ENCODE data around the gene YEATS2.
"Not testable (repeated sequence)": the region's sequence is repeated elsewhere in the genome, so short reads cannot be mapped to it uniquely, and the experiment has no call there.

Gene YEATS2

DNA sequence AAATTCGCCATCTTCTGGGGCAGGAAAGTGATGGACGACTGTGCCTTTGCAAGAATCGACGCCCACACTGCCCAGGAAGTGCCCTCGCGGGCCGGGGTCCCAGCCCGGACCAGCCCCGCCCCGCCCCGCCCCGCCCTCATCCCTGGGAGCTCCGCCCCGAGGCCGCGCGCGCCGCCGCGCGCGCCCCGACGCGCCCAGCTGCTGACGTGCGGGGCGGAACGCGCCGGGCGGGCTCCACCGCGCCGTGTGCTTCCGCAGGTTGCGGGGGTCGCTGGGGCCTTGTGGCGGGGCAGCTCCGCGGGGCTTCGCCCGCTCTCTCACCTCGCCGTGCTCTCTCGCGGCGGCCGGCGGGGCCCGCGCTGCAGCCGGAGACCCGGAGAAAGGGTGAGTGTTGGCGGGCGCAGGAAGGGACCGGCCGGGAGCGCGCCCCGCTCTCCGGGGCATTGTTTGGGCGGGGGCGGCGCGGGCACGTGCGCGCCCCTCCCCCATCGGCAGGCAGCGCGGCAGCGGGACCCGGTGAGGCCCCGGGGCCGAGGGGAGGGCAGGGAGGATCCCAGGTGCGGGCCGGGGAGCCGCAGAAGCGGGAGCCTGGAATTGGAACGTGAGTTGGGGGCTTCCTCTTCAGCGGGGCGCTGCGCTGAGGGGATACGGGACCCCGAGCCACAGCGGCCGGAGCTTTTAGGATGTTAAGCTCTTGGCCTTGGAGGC is at the start of gene YEATS2:
YEATS2 (plus strand) TSS at position 188 of the 708 bp plus-strand sequence. CDS start 17,366 bp downstream, outside the sequence.
- DNase-seq, result peak; percentile 55

DNA sequence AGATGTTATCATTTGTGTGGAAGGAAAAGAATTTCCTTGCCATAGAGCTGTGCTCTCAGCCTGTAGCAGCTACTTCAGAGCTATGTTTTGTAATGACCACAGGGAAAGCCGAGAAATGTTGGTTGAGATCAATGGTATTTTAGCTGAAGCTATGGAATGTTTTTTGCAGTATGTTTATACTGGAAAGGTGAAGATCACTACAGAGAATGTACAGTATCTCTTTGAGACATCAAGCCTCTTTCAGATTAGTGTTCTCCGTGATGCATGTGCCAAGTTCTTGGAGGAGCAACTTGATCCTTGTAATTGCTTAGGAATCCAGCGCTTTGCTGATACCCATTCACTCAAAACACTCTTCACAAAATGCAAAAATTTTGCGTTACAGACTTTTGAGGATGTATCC is 47.0 kb upstream of the YEATS2 start:
- DNase-seq, result no peak

DNA sequence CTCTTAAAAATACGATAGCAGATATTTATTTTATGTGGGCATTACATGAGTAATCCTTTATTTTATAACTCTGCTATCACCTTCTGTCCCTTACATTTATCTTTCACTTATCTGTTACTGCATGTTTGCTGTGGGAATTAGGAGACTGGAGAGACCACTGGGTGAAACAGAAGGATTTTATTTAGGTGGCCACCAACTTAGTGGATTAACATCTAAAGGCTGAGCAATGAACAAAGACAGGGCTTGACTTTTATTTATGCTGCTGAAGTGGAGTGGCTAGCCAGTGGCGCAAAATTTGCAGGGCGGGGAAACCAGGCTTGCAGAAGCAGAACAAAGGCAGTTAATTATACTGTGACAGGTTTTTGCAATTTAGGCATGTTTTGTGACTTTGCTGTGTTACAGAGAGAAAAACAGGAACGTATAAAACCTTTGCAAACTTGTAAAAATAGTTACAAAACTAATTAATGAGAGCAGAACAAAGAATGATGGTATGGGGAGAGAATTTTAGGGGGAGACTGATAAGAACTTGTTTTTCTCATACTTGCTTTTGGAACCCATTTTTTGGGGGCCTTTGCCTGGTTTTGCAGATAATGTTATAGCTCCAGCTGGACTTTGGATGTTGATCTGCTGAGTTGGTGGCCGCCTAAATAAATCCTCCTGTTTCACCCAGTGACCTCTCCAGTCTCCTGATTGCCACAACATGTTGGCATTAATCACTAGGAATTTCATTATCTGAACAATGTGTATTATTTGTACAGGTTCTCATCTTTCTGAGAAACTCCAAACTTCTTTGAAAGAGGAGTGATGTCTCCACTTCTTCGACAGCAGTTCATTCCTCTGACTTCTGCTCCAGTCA is 44.2 kb upstream of the YEATS2 start:
- DNase-seq, result no peak

DNA sequence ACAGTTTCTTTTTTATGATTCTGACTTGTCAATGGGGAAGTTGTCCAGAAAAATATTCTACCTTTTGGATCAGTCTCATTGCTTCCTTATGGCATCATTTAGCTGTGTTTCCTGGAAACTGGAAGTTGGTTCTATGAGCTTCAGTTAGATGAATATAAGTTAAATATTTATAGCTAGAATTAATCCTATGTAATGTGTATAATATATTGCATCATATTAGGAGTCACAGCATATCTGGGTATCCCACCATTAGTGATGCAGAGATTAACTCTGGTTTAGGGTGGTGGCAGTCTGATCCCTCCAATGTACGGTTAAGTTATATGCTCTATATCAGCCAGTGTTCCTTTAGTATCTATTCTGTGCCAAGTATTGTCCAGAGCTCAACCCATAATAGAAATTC is 42.9 kb upstream of the YEATS2 start:
- no peak for DNase-seq

DNA sequence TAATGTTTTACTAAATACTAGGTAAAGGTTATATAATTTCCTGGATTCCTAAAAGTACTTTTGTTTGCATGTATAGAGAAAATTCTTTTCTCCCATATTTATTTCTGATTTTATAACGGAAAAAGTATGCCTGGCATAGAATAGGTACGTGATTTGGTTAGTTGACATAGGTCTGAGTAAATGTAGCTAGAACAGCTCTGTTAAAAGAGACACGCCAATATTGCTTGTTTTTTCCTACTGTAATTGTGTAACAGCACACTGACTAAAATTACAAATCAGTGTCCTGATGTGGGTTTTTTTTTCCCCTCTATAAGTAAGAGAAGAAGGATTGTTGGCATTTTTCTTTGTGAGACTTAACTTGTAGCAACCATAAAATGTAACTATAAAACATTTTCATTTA is 35.5 kb upstream of the YEATS2 start:
- no peak for DNase-seq

DNA sequence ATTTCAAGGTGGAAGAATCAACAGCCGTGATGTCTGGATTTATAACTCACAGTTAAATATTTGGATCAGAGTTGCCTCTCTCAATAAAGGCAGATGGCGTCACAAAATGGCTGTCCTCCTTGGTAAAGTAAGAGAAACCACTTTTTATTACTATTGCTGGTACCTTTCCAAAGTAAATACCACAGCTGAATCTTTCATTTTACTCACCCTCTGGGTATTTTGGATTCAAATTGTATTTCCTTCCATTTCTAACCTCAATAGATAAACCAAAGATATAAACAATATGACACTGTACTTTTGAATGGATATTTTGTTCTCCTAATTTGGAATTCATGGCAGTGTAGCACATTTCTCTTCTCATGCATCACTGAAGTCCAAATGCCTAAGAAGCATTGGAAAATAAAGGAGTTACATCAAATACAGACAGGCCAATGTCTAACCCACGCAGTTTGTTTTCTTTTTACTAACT is 32.6 kb upstream of the YEATS2 start:
- DNase-seq, result no peak

DNA sequence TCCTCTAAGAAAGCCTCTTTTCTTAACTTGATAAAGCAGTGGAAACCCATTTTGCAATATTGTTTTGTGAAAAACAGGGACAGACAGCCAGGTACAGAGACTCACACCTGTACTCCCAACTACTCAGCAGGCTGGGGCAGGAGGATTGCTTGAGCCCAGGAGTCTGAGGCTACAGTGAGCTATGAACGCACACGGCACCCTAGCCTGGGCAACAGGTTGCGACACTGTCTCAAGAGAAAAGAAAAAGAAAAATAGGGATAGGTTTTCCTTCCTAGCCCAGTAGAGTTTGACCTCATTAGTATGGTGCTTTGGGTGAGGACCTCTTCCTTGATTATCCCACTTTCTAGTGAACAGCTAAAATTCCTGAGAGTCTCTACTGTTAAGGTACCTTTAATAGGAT is 17.5 kb upstream of the YEATS2 start:
- no peak for DNase-seq

DNA sequence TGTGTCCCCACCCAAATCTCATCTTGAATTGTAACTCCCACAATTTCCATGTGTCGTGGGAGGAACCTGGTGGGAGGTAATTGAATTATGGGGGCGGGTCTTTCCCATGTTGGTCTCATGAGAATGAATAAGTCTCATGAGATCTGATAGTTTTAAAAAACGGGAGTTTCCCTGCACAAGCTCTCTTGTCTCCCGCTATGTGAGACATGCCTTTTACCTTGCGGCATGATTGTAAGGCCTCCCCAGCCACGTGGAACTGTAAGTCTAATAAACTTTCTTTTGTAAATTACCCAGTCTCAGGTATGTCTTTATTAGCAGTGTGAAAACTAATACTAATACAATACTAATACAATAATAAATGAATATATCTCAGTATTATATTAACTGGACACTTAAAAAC is 9.9 kb upstream of the YEATS2 start:
- DNase-seq, result no peak

DNA sequence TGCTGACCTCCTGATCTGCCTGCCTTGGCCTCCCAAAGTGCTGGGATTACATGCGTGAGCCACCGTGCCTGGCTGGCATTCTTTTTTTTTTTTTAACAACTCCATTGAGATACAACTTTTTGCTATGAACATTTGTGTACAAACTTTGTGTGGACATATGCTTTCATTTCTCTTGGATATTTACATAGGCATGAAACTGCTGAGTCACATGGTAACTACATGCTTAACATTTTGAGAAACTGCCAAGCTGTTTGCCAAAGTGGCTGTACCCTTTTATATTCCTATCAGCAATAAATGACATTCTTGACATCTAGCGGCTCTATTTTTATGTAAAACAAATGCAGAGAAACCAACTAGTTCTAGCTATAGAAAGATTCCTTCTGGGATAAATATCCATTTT is 8.7 kb upstream of the YEATS2 start:
- no peak for DNase-seq

DNA sequence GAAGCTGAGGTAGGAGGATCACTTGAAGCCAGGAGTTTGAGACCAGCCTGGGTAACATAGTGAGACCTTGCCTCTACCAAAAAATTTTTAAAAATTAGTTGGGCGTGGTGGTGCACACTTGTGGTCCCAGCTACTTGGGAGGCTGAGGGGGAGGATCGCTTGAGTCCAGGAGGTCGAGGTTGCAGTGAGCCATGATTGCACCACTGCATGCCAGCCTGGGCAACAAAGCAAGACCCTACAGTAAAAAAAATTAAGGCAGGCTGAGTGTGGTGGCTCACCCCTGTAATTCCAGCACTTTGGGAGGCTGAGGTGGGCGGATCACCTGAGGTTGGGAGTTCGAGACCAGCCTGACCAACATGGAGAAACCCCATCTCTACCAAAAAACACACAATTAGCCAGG is 8.0 kb upstream of the YEATS2 start:
- not testable (repeated sequence) for DNase-seq

DNA sequence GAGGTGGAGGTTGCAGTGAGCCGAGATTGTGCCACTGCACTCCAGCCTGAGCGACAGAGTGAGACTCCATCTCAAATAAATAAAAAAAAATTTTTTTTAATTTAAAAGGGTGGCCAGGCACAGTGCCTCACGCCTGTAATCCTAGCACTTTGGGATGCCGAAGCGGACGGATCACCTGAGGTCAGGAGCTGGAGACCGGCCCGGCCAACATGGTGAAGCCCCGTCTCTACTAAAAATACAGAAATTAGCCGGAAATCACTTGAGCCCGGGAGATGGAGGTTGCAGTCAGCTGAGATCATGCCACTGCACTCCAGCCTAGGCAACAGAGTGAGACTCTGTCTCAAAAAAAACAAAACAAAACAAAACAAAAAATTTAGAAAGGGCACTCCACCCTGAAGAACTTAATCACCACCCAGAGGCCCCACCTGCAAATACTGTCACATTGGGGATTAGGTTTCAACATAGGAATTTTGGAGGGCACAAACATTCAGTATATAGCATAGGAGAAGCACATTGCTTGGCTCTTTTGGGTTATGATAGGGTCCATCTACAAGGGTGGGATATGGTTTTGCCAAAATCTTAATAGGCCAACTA is 7.1 kb upstream of the YEATS2 start:
- DNase-seq, result no peak

DNA sequence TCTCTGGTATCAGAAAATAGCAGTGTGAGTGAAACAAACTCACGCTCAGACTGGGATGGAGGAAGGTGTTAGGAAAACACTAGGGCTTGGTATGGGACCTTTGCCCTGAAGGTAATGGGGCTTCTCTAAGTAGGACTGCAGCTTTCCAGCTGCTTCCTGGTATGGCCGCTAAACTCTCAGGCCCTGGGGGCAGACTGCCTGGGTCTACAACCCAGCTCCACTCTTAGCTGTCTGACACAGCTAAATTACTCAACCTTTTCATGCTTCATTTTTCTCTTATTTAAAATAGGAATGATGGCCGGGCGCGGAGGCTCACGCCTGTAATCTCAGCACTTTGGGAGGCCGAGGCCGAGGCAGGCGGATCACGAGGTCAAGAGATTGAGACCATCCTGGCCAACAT is 5.2 kb upstream of the YEATS2 start:
- no peak for DNase-seq

DNA sequence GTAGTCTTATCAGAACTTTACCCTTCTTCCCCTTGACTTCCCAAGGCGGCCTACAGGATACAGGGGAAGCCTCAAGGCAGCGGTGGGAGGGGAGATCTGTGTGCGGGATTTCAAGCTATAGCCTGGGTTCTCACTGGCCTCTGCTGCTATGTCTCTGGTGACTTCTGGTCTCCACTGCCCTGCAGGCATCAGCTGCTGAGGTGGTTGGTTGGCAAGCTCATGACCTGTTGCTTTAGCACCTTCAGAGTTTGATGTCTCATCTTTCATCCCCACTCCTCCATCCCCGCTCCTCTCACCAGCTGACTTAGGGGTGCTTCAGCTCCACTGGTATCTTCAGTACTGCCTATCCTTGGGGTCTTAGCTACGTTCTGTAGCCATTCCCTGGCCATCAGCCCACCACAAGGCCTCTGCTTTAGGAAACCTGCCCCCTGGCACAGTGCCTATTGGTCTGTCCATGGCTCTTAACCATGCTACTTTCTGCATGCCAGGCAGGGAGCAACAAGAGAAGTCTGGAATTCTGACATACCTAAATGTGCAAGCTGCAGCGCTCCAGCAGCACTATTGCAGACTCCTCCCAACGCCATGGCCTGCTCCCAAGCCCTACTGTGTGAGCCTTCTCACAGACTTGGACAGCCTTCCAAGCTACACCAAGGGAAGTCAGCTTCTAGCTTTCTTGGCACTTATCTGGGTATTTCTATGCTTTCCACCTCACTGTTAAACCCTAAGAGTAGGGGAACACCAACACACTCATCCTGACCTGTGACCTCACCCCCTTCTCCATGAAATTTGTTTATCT is 1.8 kb upstream of the YEATS2 start:
- no peak for DNase-seq

DNA sequence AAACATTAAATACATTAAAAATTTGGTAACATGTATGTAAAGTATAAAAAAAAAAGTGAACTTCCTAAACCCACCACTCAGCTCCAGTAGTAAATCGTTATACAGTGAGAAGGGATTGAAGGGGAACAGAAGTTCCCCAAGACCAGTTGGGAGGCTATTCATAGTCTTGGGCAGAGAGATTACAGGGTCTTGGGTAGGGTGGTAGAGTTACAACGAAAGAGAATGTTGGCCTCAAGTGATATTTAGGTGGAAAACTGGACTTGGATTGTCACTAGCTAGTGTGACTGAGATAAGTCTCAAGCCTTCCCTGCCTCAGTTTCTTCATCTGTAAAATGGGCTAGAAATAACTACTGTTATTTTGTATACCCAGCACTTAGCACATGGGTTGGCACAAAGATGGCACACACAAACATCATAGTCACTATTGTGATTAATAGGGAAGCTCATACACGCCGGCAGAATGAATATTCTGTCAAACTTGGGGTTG is 431 bp upstream of the YEATS2 start:
- no peak for DNase-seq

DNA sequence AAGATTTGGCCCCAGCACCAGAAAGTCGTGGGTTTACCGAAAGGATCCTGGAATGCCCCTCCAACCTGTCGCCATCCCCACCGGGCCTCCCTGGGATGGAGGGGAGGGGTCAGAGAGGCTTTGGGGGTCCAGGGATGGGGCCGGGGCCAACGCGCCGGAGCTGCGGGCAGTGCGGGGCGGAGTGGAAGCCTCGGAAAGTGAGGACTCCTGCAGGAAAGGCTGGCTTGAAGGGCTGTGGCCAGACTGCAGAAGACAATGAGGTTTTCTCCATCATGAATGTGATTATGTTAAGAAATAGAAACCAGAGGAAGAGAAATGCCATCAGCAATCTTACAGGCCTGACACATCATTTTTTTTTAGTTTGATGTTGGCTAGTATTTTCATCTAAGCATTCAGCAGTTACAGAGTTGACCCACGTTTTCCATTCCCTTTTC is 738 bp downstream of the YEATS2 start:
- peak; percentile 4 for DNase-seq

DNA sequence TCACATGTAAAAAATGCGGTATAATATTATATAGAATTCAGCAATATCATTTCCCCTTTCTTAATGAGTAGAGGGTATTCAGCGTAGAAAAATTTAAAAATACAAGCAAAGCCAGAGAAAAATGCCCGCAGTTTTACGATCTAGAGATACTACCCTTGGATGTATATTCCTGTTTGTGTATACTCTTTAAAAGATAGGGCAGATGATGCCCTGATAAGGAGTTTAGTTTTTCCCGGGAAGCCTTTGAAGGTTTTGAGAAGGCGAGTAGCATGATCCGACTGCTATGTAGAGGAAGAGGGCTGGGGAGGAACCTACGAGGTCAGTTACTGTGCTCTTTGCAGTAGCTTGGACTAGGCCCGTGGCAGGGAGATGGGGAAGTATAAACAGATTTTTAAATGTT is 1.2 kb downstream of the YEATS2 start:
- DNase-seq, result no peak

DNA sequence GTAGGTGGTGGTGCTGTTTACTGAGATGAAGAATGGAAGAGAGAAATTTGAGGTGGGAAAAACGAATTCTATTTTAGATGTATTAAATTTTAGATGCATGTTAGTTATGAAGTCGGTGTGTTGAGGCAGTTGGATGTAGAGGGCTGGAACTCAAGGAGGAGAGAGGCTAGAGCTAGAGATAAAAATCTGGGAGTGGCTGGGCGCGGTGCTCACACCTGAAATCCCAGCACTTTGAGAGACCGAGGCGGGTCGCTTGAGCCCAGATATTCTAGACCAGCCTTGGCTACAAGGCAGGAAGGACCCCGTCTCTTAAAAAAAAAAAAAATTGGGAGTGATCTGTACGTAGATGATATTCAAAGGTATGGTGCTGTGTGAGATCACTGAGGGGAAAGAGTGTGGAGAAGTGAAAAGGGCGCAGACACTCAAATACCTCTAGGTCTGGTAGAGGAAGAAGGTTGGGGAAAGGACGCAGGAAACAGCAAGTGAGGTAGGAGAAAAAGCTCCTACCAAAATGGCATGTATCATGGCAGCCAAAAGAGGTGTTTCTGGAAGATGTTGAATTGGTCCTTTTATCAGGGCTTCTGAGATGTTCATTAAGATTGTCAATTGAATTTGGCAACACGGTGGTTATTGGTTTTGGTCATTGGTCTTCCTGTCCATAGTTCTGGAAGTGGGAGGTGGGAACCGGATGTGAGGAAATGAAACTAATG is 1.8 kb downstream of the YEATS2 start:
- no peak for DNase-seq

DNA sequence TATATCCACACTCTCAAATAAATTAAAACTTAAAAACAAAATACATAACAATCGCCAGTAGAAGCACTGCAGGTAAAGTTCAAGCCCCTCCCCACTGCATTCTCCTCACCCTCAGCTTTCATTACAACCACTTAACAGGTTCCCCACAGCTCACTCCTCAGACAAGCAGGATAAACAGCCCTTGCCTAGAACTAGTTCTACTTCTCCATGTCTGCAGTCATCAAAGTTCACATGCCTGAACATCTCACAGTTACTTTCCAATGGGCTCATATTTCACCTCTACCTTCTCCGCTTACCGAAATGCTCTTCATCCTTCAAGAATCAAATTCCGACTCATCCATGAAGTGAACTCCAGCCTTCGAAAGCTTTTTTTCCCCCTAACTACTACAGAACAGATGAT is 4.1 kb downstream of the YEATS2 start:
- DNase-seq, result no peak

DNA sequence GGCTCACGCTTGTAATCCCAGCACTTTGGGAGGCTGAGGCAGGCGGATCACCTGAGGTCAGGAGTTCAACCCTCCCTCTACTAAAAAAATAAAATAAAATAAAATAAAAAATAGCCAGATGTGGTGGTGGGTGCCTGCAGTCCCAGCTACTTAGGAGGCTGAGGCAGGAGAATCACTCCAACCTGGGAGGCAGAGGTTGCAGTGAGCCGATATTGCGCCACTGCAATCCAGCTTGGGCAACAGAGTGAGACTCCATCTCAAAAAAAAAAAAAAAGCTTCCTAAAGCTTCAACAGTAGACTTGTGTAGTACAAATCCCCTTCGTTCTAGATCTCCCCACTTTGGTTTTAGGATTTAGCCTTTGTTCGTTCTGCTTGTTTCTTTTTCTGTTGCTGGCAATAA is 6.3 kb downstream of the YEATS2 start:
- DNase-seq, result not testable (repeated sequence)

DNA sequence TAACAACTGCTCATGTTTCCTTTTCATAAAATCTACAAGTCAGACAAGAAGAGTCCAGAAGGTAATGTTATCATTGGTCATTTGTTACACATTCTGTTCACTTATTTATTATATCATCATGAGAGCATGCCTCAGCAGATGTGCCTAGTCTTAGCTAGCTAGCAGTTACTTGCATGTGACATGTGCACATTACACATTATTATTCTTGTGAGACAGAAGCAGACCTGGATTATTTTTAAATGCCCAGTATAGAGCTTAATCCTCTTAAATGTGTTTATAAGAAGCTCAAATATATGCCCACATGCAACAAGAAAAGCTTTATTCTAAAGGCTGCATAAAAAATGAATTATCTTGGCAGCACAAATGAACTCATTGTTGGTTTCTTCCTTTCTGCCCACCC is 12.6 kb downstream of the YEATS2 start:
- no peak for DNase-seq

DNA sequence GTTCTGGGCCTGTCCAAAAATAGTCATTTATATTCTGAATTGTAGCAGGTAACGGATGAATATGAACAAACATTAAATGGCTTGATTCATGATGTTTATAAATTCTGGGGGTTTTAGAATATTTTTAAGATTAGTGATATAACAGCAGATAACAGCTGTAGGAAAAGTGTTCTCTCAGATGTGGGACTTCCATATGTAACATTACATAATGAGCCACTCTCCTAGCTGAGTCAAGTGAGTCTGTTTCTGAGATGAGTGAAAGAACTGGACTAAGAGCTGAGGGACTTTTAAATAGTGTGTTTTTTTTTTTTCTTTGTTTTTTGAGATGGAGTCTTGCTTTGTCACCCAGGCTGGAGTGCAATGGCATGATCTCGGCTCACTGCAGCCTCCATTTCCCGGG is 13.9 kb downstream of the YEATS2 start:
- DNase-seq, result no peak

DNA sequence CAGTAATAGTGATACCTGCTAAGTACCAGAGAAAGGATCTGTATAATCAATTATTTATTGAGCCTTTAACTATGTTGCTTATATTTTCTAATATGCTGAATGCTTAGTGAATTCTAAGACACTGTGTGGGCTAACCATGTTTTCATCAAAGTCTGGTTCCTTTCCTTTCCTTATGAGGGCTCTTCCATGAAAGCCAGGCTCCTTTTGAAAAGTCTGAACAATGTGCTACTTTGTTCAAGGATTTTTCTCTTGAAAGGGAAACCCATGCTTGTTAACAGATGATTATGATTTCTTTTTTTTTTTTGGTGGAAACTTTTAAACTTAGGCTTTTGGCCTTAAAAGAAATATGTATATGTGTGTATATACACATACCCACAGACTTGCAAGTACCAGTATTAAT is 17.0 kb downstream of the YEATS2 start:
- no peak for DNase-seq
